Body of pancreas (tissue), 4 donors: Measurements from ENCODE around the gene DCDC2B. TPM values are rescaled to one million over a fixed set of nuclear protein-coding genes. Genes with fewer than 3 reads are reported as not detected.

Source experiments
- ATAC-seq: fragments of 150-250 bp; one replicate; pipeline ENCODE4 v1.9.1; 2016
- DNase-seq, 4 donors: peaks; one replicate each; pipeline ENCODE4 v3.0.0-alpha.2; 2019
- H3K27ac ChIP-seq, 4 donors: fragments of 200-600 bp; sonication (generic); 1 replicate in 3 of 4; 2 replicates in 1 of 4; pipeline versions ENCODE4 v1.5.1 to v1.6.1; 2016 to 2019; ENCODE audit warnings: mild to moderate bottlenecking in 1 of 4, mixed read lengths in 1 of 4, moderate library complexity in 1 of 4
- H3K27me3 ChIP-seq, 2 donors: fragments of 200-600 bp; sonication (generic); one replicate each; pipeline ENCODE4 v1.6.0; 2016; ENCODE audit warnings: mild to moderate bottlenecking in 1 of 2
- H3K36me3 ChIP-seq, 2 donors: fragments of 200-600 bp; sonication (generic); replicated peaks in 1 of 2; 2 replicates each; pipeline ENCODE4 v1.5.1; 2016; ENCODE audit warnings: low read depth in 2 of 2; ENCODE audit not compliant: insufficient read depth in 1 of 2
- H3K4me1 ChIP-seq: fragments of 200-600 bp; sonication (generic); one replicate; pipeline ENCODE4 v1.6.0; 2016
- H3K4me3 ChIP-seq, 2 donors: fragments of 200-600 bp; sonication (generic); 1 replicate in 1 of 2; 2 replicates in 1 of 2; pipeline ENCODE4 v1.5.1; 2016 to 2019
- H3K9me3 ChIP-seq, 3 donors: fragments of 200-600 bp; sonication (generic); 1 replicate in 2 of 3; 2 replicates in 1 of 3; pipeline ENCODE4 v1.5.1; 2016
- POLR2A ChIP-seq, 3 donors: fragments of 450-650 bp; IDR thresholded peaks; one replicate each; pipeline ENCODE4 v1.6.1; 2016; ENCODE audit warnings: antibody characterized with exemption in 3 of 3, mild to moderate bottlenecking in 2 of 3
- WGBS, 2 donors: methylation state at CpG; one replicate each; pipeline ENCODE4 v1.1.5; 2017; 5-methylcytosine and 5-hydroxymethylcytosine counted together
- intact Hi-C: fragments of 100-400 bp; cut with DNase I; formaldehyde crosslinking; loops from one replicate; pipeline ENCODE4 v1.15.1; 2023
- total RNA-seq, 2 donors: library from RNA; depleted of rRNA; stranded (reverse); fragments of >200 nt; gene quantifications; one replicate each; pipeline ENCODE4 v1.1.0, GENCODE V29; 2016
- TF ChIP-seq, protein P1 (sequence below), 7 experiments: fragments of 450-650 bp in 4 of 7; fragments of 200-600 bp in 3 of 7; sonication (generic) in 3 of 7; IDR thresholded peaks; one replicate each; pipeline ENCODE4 v1.5.1; 2016 to 2019; ENCODE audit warnings: antibody characterized with exemption in 7 of 7

The DCDC2B gene
- total RNA-seq, 2 donors from 2014 or later = not detected

DNA sequence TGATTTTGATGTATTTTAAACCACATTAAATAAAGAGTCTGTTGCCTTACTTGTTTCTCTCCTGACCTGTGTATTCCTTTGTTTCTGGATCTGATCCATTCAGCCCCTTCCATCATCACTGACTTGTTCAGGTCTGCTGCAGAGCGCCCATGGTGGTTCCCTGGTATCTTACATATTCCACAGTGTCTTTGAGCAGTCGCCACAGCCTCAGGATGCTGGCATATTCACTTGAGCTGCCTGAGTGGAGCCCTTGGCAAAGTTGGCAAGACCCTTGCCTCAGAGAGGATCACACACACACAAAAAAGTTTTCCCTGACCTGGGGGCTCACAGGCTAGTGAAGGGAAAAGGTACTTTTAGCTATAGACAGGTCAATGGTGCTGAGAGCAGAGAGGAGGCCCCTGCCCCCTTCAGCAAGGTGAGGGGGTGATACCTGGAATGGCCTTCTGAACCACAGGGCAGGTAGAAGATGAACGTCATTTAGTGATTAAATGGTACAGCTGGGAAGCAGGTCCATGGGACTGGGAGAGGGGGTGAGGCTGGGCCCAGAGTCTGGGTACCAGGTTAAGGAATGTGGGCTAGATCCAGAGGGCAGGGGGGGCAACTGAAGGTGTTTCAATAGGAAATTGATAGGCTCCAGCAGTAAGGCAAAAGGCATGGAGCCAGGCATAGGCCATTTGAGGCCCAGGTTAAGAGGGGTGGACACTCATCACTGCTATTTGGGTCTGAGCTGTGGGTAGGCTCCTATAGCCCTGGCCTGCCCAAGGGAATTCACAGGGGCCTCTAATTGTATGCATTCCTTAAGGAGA is 10.4 kb upstream of the DCDC2B start:
- no peaks in the 10 kb centered on the region for H3K27me3 ChIP-seq
- no peak for ATAC-seq
- peaks cover 31% of the 10 kb centered on the region for H3K4me1 ChIP-seq
- H3K36me3 ChIP-seq = peaks cover 15 to 17% of the 10 kb centered on the region in 2 donors
- TF ChIP-seq, protein P1, sequence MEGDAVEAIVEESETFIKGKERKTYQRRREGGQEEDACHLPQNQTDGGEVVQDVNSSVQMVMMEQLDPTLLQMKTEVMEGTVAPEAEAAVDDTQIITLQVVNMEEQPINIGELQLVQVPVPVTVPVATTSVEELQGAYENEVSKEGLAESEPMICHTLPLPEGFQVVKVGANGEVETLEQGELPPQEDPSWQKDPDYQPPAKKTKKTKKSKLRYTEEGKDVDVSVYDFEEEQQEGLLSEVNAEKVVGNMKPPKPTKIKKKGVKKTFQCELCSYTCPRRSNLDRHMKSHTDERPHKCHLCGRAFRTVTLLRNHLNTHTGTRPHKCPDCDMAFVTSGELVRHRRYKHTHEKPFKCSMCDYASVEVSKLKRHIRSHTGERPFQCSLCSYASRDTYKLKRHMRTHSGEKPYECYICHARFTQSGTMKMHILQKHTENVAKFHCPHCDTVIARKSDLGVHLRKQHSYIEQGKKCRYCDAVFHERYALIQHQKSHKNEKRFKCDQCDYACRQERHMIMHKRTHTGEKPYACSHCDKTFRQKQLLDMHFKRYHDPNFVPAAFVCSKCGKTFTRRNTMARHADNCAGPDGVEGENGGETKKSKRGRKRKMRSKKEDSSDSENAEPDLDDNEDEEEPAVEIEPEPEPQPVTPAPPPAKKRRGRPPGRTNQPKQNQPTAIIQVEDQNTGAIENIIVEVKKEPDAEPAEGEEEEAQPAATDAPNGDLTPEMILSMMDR (IDR thresholded peaks at IDR 0.05) = no peak
- TF ChIP-seq POLR2A (IDR thresholded peaks at IDR 0.05) = no peak
- H3K4me3 ChIP-seq = no peak overlapping the region
- WGBS, 2 donors = 77 to 83% methylated on average over 3 of the region's 3 CpGs
- intact Hi-C loops = no loop called here
- H3K9me3 ChIP-seq = no peaks in the 10 kb centered on the region
- no peak for DNase-seq
- no peak overlapping the region for H3K27ac ChIP-seq

DNA sequence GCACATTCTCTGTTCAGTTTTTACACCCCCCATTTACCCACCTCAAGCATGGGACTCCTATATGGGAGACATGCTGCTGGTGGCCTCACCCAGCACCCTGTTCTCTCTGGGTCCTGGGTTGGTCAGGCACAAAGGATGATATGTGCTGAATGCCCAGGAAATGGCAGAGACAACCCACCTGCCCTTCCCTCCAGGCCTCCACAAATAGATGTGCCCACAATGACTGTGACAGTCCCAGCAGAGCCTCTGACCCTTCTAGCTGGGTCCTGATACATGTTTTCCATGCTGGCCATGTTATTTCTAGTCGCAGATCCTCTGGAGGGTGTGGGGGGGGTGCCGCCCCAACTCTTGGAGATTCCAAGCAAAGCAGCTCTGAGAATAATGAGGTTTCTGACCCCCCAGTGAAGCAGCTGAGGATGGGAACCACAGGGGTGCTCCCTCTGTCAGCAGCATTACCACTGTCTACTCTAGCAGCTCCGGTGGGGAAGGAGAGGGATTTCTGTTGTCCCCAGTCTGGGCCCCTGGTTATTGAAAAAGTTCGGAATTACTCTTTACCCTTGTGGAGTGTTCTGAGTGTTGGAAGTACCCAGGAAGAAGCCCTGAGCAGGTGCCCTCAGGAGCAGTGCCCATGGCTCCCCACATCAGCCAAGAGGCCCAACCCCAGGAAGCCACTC is 9.7 kb upstream of the DCDC2B start:
- no peak overlapping the region for H3K4me3 ChIP-seq
- H3K27ac ChIP-seq = peak overlapping the region; percentile 72 to 77 (median 74)
- 56 to 83% methylated on average over 2 to 4 of the region's 4 CpGs for WGBS, 2 donors
- peaks cover 31% of the 10 kb centered on the region for H3K4me1 ChIP-seq
- intact Hi-C loops = no loop called here
- no peaks in the 10 kb centered on the region for H3K9me3 ChIP-seq
- no peaks in the 10 kb centered on the region for H3K27me3 ChIP-seq
- DNase-seq = no peak
- H3K36me3 ChIP-seq = peaks cover 7 to 11% of the 10 kb centered on the region in 2 donors
- no peak for ATAC-seq
- no peak for TF ChIP-seq POLR2A (IDR thresholded peaks at IDR 0.05)
- TF ChIP-seq, protein P1 (IDR thresholded peaks at IDR 0.05) = no peak

DNA sequence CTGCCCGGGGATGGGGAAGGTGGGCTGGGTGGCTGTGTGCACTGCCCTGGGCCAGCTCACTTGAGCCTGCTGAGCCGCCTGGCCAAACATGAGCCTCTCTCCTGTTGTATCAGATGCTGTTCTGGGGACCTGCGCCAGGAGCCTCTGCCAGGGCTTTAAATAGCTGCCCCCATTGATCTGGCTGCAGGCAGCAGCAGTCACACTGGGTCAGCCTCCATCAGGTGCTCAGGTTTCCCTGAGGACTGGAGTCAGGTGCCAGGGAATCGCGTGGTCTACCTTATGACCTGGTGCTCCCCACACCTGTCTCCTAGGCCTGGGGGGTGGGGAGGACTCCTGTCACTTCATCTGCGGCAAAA is 9.2 kb upstream of the DCDC2B start:
- no peak overlapping the region for H3K4me3 ChIP-seq
- ATAC-seq = peak; percentile 51
- TF ChIP-seq, protein P1 (IDR thresholded peaks at IDR 0.05) = no peak
- peak in 1 of 3 donors; percentile 5 for TF ChIP-seq POLR2A (IDR thresholded peaks at IDR 0.05)
- H3K4me1 ChIP-seq = peaks cover 31% of the 10 kb centered on the region
- H3K9me3 ChIP-seq = no peaks in the 10 kb centered on the region
- intact Hi-C loops = no loop called here
- H3K27me3 ChIP-seq = no peaks in the 10 kb centered on the region
- peak overlapping the region; percentile 72 to 77 (median 74) for H3K27ac ChIP-seq
- peak; percentile 70 to 91 (median 89) for DNase-seq
- H3K36me3 ChIP-seq = peaks cover 5 to 7% of the 10 kb centered on the region in 2 donors
- WGBS, 2 donors = 13 to 22% methylated on average over 6 of the region's 6 CpGs

DNA sequence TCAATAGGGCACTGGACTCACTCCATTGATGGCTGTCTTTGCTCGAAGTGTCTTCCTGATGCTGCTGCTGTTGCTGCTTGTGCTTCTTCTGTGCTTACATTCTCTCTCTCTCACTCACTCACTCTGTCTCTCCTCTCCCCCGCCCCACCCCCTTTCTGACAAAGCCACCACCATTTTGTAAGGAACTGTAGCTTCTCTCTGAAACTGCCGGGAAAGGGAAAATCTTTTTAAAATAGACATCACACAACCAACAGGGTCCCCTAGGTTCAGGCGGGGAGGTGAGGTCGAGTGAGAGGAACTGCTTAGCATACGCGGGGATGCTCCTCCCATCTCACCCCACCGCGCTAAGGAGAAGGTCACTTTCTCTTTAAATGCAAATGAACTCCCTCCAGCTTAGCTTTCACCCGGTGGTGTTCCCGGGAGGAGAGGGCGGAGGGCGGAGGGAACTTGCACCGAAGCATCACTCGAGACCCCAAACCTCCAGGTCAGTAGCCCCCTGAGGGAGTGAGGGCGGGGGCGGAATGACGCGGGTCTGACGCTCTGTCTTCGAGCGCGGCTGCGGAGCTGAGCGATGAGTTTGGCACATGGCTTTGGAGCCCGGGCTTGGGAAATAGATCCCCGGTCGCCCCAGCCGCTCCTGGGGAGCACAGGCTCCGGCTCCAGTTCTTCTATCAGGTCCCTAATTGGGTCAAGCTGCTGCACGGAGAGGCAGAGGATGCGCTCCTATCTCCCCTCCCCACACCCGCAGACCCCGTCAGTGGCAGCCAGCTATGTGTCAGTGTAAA is 8.5 kb upstream of the DCDC2B start, which contains the start of gene CCDC28B:
CCDC28B (plus strand) TSS at position 370 of the 785 bp plus-strand sequence. CDS start 1,341 bp downstream, outside the sequence.
- TF ChIP-seq, protein P1 (IDR thresholded peaks at IDR 0.05) = no peak
- TF ChIP-seq POLR2A (IDR thresholded peaks at IDR 0.05) = peak in 1 of 3 donors; percentile 9
- peak; percentile 29 for ATAC-seq
- H3K36me3 ChIP-seq = peaks cover 5 to 7% of the 10 kb centered on the region in 2 donors
- peak within 1 kb of the TSS; percentile 52 to 56 for H3K4me3 ChIP-seq
- H3K9me3 ChIP-seq = no peaks in the 10 kb centered on the region
- peaks cover 31% of the 10 kb centered on the region for H3K4me1 ChIP-seq
- H3K27ac ChIP-seq = peak within 1 kb of the TSS; percentile 72 to 77 (median 74)
- DNase-seq = peak; percentile 52 to 62 (median 54)
- 0 to 1% methylated on average over 28 to 29 of the region's 34 CpGs for WGBS, 2 donors
- intact Hi-C loops = no loop called here
- H3K27me3 ChIP-seq = no peaks in the 10 kb centered on the region
